ENCODE results near the gene APOL3. TPM values are rescaled to one million over a fixed set of nuclear protein-coding genes. Genes with fewer than 3 reads are reported as not detected.

The APOL3 gene
- total and polyA plus RNA-seq, 10 of the 15 experiments (the other 5 are each of a cell fraction or from before 2014, with no cell fraction given) = 6.9 to 66.8 (median 48.5) TPM

GRCh38 chr22:36129071-36129470, 31.5 kb downstream of the APOL3 start:
- intact Hi-C loops (cut with micrococcal nuclease; ENCODE audit: unreplicated experiment) = no loop called here
- ATAC-seq = no peak
- no peak for DNase-seq (ENCODE audit: low read depth, low spot score)

More at GRCh38 chr22:36129071-36129470, 31.5 kb downstream of the APOL3 start:
- RAD21 ChIA-PET (ENCODE audit: unreplicated experiment) = interaction anchor here (0.6 to 1.3 kb wide), 2 partner anchors 53 to 362 kb away, joined by 3 read pairs; no protein-coding TSS in a partner anchor
- H2AFZ ChIP-seq (ENCODE audit: control insufficient read depth, low read depth, low read length) = no peak overlapping the region
- CTCF ChIA-PET = interaction anchor here (1.1 kb wide), 1 partner anchor 63 kb away, joined by 4 read pairs; no protein-coding TSS in a partner anchor
- no peaks in the 10 kb centered on the region for H3K4me1 ChIP-seq (ENCODE audit: control insufficient read depth, insufficient read depth, low read length)
- POLR2A ChIA-PET = no interaction called here
- FAIRE-seq = no peak
- H3K36me3 ChIP-seq (ENCODE audit: control insufficient read depth in 2 of 2, insufficient read depth in 2 of 2, low read length in 1 of 2) = no peaks in the 10 kb centered on the region
- in situ Hi-C loops (cut with MboI) = loop anchor here (10.0 kb wide), 1 partner anchor 774 kb away; no protein-coding TSS in a partner anchor
- no peak overlapping the region for H3K27ac ChIP-seq (ENCODE audit: control insufficient read depth, insufficient read depth)
- no peaks in the 10 kb centered on the region for H3K9me3 ChIP-seq (replicated peaks; ENCODE audit: control insufficient read depth, insufficient read depth, low read length)
- no peaks in the 10 kb centered on the region for H4K20me1 ChIP-seq (ENCODE audit: control insufficient read depth, insufficient read depth)
- SMC1A ChIA-PET (ENCODE audit: uncharacterized antibody, unreplicated experiment) = interaction anchor here (0.8 to 1.2 kb wide), 2 partner anchors 45 to 48 kb away, joined by 3 read pairs; no protein-coding TSS in a partner anchor
- BruUV-seq (replicated peaks) = no TSS peak
- no peak for TF ChIP-seq RELA (IDR thresholded peaks at IDR 0.05; ENCODE audit: borderline replicate concordance, partially characterized antibody)
- no peak for TF ChIP-seq SKIL (IDR thresholded peaks at IDR 0.05; ENCODE audit: low read depth, poor library complexity, severe bottlenecking)
- no peak for TF ChIP-seq E2F8 (IDR thresholded peaks at IDR 0.05; ENCODE audit: low read depth, partially characterized antibody)
- TF ChIP-seq SMAD1 (IDR thresholded peaks at IDR 0.05; ENCODE audit: low read depth, partially characterized antibody) = no peak
- TF ChIP-seq DPF2 (IDR thresholded peaks at IDR 0.05) = no peak
- no peak for TF ChIP-seq IKZF1 (conservative IDR thresholded peaks at IDR 0.05)
- TF ChIP-seq EGR1 (IDR thresholded peaks at IDR 0.05; ENCODE audit: borderline replicate concordance in 1 of 2, low read depth in 2 of 2, low read length in 2 of 2) = no peak
- no peak for TF ChIP-seq POLR2AphosphoS5 (IDR thresholded peaks at IDR 0.05; ENCODE audit: low read length)
- TF ChIP-seq EZH2 (IDR thresholded peaks at IDR 0.05; ENCODE audit: borderline replicate concordance, control insufficient read depth, low read depth, low read length) = no peak
- TF ChIP-seq MXI1 (IDR thresholded peaks at IDR 0.05; ENCODE audit: low read depth, low read length) = no peak
- TF ChIP-seq CREM (IDR thresholded peaks at IDR 0.05; ENCODE audit: low read depth) = no peak
- no peak for TF ChIP-seq PAX5 (IDR thresholded peaks at IDR 0.05; ENCODE audit: borderline replicate concordance, low read depth, low read length)
- no peak for TF ChIP-seq MYC (IDR thresholded peaks at IDR 0.05; ENCODE audit: insufficient read depth, insufficient read length, insufficient replicate concordance, low read length, severe bottlenecking)
- no peak overlapping the region for H3K9ac ChIP-seq (ENCODE audit: control insufficient read depth, insufficient read depth, low read length)
- H3K4me3 ChIP-seq = no peak overlapping the region
- no peak overlapping the region for H3K4me2 ChIP-seq (ENCODE audit: control insufficient read depth, insufficient read depth)
- 17% methylated on average over 8 of the region's 9 CpGs for WGBS (ENCODE audit: insufficient coverage, insufficient replicate concordance, low lambda C conversion rate, missing lambda C conversion rate)
- H3K27me3 ChIP-seq (replicated peaks in 1 of 2; ENCODE audit: control insufficient read depth in 2 of 2, insufficient read depth in 2 of 2, low read length in 1 of 2) = peaks cover 0 to 5% of the 10 kb centered on the region in 2 experiments; a peak in 2 of 4 replicates
- H3K79me2 ChIP-seq (ENCODE audit: control insufficient read depth, insufficient read depth, low read length) = no peaks in the 10 kb centered on the region
